Right kidney (tissue), 1 donor: ENCODE measurements around the gene IFT25.
A peak's percentile ranks its signal among the peaks of the same experiment; 100 is the strongest.
"Not testable (repeated sequence)": the region's sequence is repeated elsewhere in the genome, so short reads cannot be mapped to it uniquely, and the experiment has no call there.

Experiments used
- DNase-seq: peaks from one replicate; pipeline ENCODE4 v3.0.0-alpha.2; 2016

IFT25 gene

DNA sequence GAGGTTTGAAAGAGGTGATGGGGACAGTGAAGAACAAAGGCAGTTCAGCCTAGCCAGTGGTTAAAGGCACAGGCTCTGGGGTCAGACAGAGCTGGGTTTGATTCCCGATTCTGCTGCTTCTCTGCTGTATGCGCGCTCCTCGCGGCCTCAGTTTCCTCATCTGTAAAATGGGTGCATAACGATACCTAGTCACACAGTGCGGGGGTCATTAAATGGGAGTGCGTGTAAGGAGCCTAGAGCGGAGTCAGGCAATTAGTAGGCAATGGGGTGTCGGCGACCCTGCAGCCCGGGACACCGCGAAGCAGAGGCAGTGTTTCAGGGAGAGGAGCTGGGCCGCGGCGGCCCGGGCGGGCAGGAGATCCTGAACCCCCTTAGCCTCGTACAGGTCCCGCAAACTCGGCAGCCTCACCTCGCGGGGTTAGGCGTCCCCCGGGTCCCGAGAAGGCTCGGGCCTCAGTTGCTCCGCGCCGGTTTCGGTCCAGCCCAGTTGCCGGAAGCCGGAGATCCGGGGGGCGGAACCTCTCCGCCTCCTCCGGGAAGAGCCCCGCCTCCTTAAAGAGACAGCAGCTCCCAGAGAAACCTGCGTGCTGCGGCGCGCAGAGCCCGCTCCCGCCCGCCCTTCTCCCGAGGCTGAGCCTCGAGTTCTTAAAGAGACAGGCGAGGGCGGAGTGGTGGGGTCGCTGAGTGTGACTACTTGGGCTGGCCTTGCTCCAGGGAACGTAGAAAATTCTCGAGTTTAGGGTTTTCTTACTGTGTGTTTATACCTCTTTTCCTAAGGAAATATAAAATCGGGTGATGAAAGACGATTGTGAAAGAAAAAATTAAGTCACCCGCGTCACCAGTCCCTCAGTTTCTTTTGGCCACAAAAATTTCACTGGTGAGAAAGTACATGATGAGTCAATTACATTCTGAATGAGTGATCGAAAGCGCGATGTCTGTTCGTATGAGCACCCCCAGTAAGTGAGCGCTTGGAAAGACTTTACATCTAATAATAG lies 55.9 kb downstream of the IFT25 start, which contains the start of gene YIPF1:
Gene YIPF1, minus strand, starts transcription at position 494 of the 995 bp plus-strand sequence. CDS start 860 bp downstream, outside the sequence.
- peak; percentile 80 for DNase-seq

DNA sequence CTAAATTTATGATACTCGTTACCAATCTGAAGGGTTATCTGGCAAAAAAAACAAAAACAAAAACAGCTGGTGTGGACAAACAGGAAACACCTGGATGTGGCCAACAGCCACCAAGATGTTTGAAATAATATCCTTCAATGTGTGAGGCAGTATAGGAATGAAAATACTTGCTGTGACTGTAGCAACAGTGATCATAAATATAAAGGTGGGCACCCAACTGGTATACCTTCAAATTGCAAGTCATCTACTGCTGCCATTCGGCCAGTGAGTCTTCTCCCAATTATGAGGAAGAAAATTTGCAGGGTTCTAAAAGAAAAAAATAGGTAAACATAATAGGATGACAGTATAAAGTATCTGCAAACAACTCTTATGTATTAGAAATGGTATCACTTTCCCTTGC lies 56.8 kb downstream of the IFT25 start:
- no peak for DNase-seq

DNA sequence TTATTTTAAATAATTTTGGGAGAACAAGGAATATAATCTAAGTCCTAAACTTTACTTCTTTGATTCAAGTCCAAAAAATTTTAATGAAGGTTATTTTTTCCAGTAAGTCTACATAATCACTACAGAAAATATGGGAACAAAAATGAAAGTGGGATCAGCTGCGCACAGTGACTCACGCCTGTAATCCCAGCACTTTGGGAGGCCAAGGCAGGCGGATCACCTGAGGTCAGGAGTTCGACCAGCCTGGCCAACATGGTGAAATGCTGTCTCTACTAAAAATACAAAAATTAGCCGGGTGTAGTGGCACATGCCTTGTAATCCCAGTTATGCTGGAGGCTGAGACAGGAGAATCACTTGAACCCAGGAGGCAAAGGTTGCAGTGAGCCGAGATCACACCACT lies 61.9 kb downstream of the IFT25 start:
- DNase-seq: not testable (repeated sequence)

DNA sequence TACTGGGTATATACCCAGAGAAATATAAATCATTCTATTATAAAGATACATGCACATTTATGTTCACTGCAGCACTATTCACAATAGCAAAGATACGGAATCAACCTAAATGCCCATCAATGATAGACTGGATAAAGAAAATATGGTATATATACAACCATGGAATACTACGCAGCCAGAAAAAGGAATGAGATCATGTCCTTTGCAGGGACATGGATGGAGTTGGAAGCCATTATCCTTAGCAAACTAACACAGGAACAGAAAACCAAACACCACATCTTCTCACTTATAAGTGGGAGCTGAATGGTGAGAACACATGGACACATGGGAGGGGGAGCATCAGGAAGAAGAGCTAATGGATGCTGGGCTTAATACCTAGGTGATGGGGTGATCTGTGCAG lies 63.6 kb downstream of the IFT25 start:
- DNase-seq: not testable (repeated sequence)

DNA sequence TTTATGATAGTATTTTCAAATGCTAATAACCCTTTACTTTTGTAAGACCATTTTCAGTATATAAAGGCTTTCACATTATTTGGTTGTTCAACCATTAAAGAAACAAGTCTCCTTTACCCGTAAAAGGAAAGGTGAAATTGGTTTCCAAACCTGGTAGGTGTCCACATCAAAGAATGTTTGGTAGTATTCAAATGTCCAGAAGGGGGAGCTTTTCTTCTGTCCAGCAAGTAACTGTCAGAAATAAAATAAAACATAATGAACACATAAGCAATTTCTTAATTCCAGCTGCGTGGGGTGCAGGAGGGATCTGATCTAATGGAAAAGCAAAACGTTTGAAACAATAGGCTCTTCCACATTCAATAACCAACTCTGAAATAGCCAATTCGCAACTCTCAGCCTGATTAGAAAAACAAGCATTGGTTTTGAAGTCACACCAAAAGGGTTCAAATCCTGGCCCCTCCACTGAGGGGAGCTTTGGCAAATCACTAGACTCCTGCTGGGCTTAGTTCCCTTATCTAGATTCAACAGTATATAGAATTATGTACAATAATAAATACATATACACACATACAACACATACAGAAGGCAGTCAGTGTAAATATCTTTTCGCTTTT lies 66.9 kb downstream of the IFT25 start:
- no peak for DNase-seq

DNA sequence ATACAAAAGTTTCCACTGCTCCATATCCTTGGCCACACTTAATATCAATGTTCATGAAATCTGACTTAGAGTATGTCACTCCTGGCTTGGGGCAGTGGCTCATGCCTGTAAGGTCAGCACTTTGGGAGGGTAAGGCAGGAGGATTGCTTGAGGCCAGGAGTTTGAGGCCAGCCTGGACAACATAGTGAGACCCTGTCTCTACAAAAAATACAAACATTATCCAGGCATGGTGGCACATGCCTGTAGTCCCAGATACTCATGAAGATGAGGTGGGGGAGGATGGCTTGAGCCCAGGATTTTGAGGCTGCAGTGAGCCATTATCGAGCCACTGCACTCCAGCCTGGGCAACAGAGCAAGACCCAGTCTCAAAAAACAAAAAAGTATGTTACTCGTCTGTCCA lies 70.3 kb downstream of the IFT25 start:
- DNase-seq: not testable (repeated sequence)

DNA sequence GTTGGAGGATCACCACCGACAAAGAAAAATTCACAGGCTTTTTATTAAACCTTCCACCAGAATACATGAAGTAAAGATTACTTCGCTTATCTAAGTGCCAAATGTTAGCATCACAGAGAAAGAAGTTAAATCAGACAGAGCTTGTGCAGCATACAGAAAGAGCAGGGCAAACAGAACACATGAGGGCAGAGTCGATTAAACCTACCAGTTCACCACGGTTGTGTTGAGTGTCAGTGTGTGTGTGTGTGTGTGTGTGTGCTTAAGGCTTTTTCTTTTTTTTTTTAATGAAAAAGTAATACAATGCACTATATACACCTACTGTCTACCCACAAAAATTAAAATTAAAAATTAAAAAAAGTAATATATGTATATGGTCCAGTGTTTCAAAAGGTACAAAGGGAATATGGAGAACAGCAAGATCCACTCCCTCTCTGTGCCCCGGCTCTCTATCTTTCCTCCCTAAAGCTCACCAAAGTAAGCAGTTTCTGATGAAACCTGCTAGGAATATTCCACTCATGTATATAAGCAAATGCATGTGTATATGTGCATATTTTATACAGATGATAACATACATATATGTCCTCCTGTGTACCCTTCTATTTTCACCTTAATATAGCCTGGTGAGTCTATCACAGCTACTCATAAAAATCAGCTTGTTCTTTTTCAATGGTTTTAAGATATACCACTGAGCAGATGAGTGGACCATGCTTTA lies 73.6 kb downstream of the IFT25 start:
- no peak for DNase-seq
